GM12873 (cell line): ENCODE measurements around the gene ITGA6.

Experiments used
- CTCF ChIP-seq: IDR thresholded peaks from 2 replicates; pipeline ENCODE4 v1.5.1; 2012; ENCODE audit warnings: low read depth, mild to moderate bottlenecking, moderate library complexity, low read length, control low read depth; ENCODE audit not compliant: insufficient read depth; ENCODE audit errors: missing control alignments

The ITGA6 gene

GRCh38 chr2:172550419-172550818 is 123.0 kb downstream of the ITGA6 start:
- no peak for TF ChIP-seq CTCF

- TF ChIP-seq CTCF, result no peak
Observed at GRCh38 chr2:172551271-172551670, 123.9 kb downstream of the ITGA6 start.

DNA sequence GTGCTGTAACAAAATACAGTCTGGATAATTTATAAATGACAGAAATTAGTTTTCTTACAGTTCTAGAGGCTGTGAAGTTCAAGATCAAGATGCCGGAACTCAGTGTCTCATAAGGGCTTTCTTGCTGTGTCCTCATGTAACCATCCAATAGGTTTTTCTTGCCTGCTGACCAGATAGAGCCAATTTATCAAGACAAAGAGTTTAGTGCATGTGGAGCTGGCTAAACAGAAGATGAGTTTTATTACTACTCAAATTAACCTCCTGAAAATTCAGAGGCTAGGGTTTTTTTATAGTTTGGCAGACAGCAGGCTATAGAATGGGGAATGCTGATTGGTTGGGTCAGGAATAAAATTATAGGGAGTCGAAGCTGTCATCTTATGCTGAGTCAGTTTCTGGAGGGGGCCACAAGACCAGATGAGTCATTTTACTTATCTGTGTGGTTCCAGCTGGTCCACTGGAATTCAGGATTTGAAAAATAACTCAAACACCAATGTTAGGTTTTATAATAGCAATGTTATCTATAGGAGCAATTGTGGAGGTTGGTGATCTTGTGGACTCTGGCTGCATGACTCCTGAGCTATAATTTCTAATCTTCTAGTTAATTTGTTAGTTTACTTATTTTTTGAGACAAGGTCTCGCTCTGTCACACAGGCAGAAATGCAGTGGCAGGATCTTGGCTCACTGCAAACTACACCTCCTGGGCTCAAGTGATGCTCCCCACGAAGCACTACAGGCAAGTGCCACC is 125.3 kb downstream of the ITGA6 start:
- TF ChIP-seq CTCF, result no peak

GRCh38 chr2:172554352-172555271 is 127.2 kb downstream of the ITGA6 start:
- no peak for TF ChIP-seq CTCF

DNA sequence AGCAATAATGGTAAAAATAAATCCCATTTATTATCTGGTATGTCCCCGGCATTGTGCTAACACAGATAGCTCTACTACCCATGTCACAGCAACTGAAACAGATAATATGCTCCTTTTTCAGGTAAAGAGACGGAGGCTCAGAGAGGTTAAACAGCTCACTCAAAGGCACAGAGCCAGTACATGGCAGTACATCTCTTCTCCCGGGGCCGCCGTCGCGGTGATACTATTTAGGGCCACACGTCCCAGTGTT is 127.8 kb downstream of the ITGA6 start:
- no peak for TF ChIP-seq CTCF
